Measurements from ENCODE around the gene OR8D1.
"Not testable (repeated sequence)": the region's sequence is repeated elsewhere in the genome, so short reads cannot be mapped to it uniquely, and the experiment has no call there.

Gene OR8D1

DNA sequence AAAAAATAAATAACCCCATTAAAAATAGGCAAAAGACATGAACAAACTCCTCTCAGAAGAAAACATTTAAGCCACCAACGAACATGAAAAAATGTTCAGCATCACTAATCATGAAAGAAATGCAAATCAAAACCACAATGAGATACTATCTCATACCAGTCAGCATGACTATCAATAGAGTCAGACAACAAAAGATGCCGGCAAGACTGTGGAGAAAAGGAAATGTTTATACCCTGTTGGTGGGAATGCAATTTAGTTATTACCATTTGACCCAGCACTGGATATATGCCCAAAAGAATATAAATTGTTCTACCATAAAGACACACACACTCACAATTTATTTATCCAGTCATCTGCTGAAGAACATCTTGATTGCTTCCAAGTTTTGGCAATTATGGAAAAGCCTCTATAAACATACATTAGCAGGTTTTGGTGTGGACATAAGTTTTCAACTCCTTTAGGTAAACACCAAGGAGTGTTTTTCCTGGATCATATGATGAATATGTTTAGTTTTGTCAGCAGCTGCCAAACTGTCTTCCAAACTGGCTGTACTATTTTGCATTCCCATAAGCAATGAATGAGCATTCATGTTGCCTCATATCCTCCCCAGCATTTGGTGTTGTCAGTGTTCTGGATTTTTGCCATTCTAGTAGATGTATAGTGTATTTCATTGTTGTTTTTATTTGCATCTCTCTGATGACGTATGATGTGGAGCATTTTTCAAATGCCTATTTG, 28.0 kb downstream of the OR8D1 start:
- DNase-seq (ENCODE audit: low read depth) = no peak

DNA sequence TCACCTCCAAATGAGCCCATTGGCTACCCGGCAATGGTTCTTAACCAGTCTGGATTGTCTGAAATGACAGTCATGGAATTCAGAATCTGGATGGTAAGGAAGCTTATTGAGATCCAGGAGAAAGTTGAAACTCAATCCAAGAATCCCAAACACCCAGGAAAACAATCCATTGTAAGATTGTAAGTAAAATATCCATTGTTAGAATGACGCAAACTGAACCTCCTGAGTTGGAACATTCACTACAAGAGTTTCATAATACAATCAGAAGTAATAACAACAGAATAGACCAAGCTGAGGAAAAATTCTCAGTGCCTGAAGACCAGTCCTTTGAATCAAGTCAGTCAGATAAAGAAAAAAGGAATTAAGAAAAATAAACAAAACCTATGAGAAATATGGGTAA, 35.5 kb downstream of the OR8D1 start:
- no peak for DNase-seq (ENCODE audit: low read depth)

DNA sequence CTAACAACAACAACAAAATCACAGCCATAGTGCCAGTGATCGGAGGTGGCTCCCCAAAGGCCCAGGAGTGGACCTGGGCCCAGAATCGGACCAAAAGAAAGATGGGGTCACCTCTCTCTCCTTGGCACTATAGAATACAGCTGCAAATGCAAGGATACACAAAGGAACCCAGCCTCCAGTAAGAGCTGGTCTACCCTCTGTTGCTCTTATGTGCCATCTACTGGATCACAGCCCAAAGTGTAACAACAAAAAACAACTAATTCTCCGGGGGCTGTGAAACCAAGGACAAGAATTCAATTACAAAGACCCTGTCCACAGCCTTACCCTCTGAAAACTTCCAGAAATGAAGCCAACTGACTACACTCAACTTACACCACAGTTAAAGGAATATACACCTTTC, 35.9 kb downstream of the OR8D1 start:
- DNase-seq (ENCODE audit: low read depth) = no peak

DNA sequence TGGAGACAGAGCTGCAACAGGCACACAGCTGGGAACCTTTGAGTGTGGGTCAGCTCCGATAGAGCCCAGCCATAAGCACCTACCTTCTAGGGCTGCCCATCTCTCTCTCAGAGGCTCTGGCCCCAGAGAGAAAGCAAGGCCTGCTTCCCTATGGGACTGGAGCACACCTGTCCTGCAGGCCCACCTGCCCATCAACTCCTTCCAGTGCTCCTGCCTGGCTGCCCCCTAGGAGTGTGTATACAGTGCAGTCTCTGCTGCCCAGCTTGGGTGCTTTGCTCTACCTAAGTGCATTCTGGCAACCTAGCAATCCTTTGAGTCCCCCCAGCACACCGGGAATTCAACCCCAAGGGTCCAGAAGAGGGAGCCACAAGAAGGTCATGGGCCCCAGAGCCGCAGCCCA, 36.5 kb downstream of the OR8D1 start:
- no peak for DNase-seq (ENCODE audit: low read depth)

DNA sequence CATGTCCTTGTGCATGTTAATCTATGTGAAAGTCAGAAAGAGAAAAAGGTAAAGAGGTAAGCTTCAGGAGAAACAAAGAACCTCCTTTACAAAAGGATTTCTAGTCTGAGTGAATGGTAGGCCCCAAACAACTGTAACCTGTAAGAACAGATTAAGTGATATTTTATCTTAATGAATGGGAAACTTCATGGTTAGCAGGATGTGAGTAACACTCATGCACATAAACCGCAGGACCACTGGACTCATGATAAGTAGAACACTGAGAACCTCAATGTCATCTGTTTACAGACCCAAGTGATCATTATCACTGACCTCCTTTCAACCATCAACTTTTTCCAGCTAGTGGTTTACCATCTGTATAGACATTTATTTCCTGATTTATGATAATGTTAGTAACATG, 37.7 kb downstream of the OR8D1 start:
- no peak for DNase-seq (ENCODE audit: low read depth)

DNA sequence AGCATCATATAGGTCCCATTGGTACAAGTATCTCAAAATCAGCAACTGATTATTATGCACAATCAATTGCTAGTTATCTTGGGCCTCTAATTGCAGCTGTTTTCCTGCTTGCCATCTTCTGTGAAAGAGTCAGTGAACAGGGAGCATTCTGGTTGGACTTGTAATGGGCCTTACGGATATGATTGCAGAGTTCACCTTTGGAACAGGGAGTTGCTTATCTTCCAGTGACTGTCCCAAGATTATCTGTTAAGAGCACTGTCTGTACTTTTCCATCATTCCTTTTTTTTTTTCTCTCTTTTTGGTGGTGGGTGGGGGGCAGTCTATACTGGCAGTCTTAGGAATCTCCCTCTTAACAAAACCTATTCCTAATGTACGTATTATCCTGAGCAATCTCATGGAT, 39.7 kb downstream of the OR8D1 start:
- DNase-seq (ENCODE audit: low read depth) = no peak

DNA sequence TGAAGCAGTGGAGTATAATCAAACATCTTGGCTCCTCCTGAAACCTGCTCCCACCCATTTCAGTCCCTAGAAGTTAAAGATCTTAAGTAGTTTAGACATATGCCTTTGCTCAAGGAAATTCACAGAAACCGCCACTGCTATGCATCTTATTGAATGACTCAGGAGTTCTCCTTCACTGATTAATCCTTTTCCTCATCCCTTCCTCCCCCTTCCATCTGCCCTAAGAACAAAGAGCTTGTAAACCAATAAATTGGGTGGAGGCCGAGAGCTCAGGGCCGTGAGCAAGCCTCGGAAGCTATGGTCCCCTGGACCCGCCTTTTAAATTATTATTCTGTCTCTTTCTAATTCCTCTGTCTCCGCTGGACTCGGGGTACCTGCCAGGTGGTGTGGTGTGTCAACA, 42.9 kb downstream of the OR8D1 start:
- not testable (repeated sequence) for DNase-seq (ENCODE audit: low read depth)

DNA sequence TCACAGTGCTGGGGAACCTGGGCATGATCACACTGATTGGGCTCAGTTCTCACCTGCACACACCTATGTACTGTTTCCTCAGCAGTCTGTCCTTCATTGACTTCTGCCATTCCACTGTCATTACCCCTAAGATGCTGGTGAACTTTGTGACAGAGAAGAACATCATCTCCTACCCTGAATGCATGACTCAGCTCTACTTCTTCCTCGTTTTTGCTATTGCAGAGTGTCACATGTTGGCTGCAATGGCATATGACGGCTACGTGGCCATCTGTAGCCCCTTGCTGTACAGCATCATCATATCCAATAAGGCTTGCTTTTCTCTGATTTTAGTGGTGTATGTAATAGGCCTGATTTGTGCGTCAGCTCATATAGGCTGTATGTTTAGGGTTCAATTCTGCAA, 48.7 kb downstream of the OR8D1 start:
- not testable (repeated sequence) for DNase-seq (ENCODE audit: low read depth)

DNA sequence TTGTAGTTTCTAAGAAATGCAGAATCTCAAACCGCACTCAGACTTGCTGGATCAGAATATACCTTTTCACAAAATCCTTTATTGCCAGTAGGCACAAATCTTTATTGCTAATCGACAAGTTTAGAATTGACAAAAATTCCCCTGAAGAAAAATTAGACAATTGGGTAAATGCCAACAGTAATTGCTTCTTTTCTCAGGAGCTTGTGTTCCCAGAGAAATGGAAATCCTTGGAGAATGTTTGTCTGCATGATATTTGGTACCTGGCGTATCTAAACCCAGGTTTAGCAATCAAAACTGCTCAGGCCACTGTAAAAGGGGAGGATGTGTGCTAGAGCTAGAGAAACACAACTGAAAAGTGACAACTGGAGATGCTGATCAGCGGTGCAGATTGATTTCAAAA, 57.7 kb downstream of the OR8D1 start, which contains the start of gene OR8G5:
Gene OR8G5, plus strand, starts transcription at position 301 of the 400 bp plus-strand sequence. CDS start 8,556 bp downstream, outside the sequence.
- no peak for DNase-seq (ENCODE audit: low read depth)

Measured in activated T-helper 9 cell treated with anti-CD3 and anti-CD28 coated beads, Interleukin-2, amount 50 U/mL, for 16 hours (primary cell).